GM23338 (cell line): ENCODE measurements around the gene SEZ6. TPM values are rescaled to one million over a fixed set of nuclear protein-coding genes. Genes with fewer than 3 reads are reported as not detected.

Experiments used
- ATAC-seq: fragments of 200-7000 bp; cut with Tn5 transposase; 3 replicates; pipeline ENCODE4 v1.9.1; 2020
- DNase-seq: peaks from one replicate; pipeline ENCODE4 v3.0.0-alpha.2; 2015; ENCODE audit warnings: low spot score
- H2AFZ ChIP-seq: fragments of 200-600 bp; sonication (generic); 2 replicates; pipeline ENCODE4 v1.8.0; 2016; ENCODE audit warnings: antibody characterized with exemption, mild to moderate bottlenecking, moderate library complexity
- H3F3A ChIP-seq: fragments of 200-600 bp; sonication (generic); replicated peaks from 2 replicates; pipeline ENCODE4 v1.8.0; 2017; ENCODE audit warnings: antibody characterized with exemption, mixed run types, low read depth
- H3K27ac ChIP-seq: fragments of 200-600 bp; sonication (generic); 2 replicates; pipeline ENCODE4 v1.6.1; 2016; ENCODE audit warnings: low read depth
- H3K27me3 ChIP-seq: fragments of 200-600 bp; sonication (generic); 2 replicates; pipeline ENCODE4 v1.8.0; 2016; ENCODE audit warnings: mild to moderate bottlenecking, mixed run types, moderate library complexity; ENCODE audit not compliant: insufficient read depth
- H3K36me3 ChIP-seq: fragments of 200-600 bp; sonication (generic); 2 replicates; pipeline ENCODE4 v1.8.0; 2016; ENCODE audit warnings: mild to moderate bottlenecking; ENCODE audit not compliant: insufficient read depth
- H3K4me1 ChIP-seq: fragments of 200-600 bp; sonication (generic); 2 replicates; pipeline ENCODE4 v1.8.0; 2016; ENCODE audit warnings: mild to moderate bottlenecking, moderate library complexity; ENCODE audit not compliant: insufficient read depth
- H3K4me2 ChIP-seq: fragments of 200-600 bp; sonication (generic); 2 replicates; pipeline ENCODE4 v1.7.1; 2017; ENCODE audit warnings: mixed run types
- H3K4me3 ChIP-seq: fragments of 200-600 bp; sonication (generic); 2 replicates; pipeline ENCODE4 v1.6.1; 2016; ENCODE audit warnings: mixed run types
- H3K79me2 ChIP-seq: fragments of 200-600 bp; sonication (generic); replicated peaks from 2 replicates; pipeline ENCODE4 v1.8.0; 2017; ENCODE audit warnings: mild to moderate bottlenecking; ENCODE audit not compliant: insufficient read depth
- H3K9me2 ChIP-seq: fragments of 200-600 bp; sonication (generic); 2 replicates; pipeline ENCODE4 v1.8.0; 2017; ENCODE audit not compliant: insufficient read depth
- H4K20me1 ChIP-seq: fragments of 200-600 bp; sonication (generic); replicated peaks from 2 replicates; pipeline ENCODE4 v1.8.0; 2017; ENCODE audit warnings: mild to moderate bottlenecking; ENCODE audit not compliant: insufficient read depth
- H3K27ac Mint-ChIP-seq: 2 replicates; pipeline ENCODE4 v1.8.0; 2020; ENCODE audit warnings: inconsistent platforms, mild to moderate bottlenecking, moderate library complexity, mixed read lengths
- H3K27me3 Mint-ChIP-seq: 3 replicates; pipeline ENCODE4 v1.8.0; 2022; ENCODE audit warnings: low read depth, mild to moderate bottlenecking, moderate library complexity, mixed read lengths, inconsistent platforms; ENCODE audit not compliant: insufficient read depth, poor library complexity
- H3K36me3 Mint-ChIP-seq: 3 replicates; pipeline ENCODE4 v1.8.0; 2021; ENCODE audit warnings: low read depth, mild to moderate bottlenecking, inconsistent platforms, moderate library complexity, mixed read lengths
- H3K4me1 Mint-ChIP-seq: 3 replicates; pipeline ENCODE4 v1.8.0; 2020; ENCODE audit warnings: mild to moderate bottlenecking, inconsistent platforms, mixed read lengths
- H3K4me3 Mint-ChIP-seq: 3 replicates; pipeline ENCODE4 v1.8.0; 2021; ENCODE audit warnings: moderate library complexity, mild to moderate bottlenecking, inconsistent platforms, mixed read lengths
- H3K9me3 Mint-ChIP-seq: 3 replicates; pipeline ENCODE4 v1.8.0; 2020; ENCODE audit warnings: moderate library complexity, mild to moderate bottlenecking, inconsistent platforms, mixed read lengths
- CREB1 ChIP-seq: fragments of 250-450 bp; sonication (Bioruptor Pico); IDR thresholded peaks from 2 replicates; pipeline ENCODE4 v1.5.0; 2020; ENCODE audit warnings: low read depth, mild to moderate bottlenecking, moderate library complexity
- EZH2phosphoT487 ChIP-seq: fragments of 200-600 bp; sonication (generic); IDR thresholded peaks from one replicate; pipeline ENCODE4 v1.8.1; 2018; ENCODE audit warnings: antibody characterized with exemption; ENCODE audit not compliant: unreplicated experiment
- JUNB ChIP-seq: IDR thresholded peaks from one replicate; pipeline ENCODE4 v1.6.1; 2016; ENCODE audit warnings: antibody characterized with exemption; ENCODE audit not compliant: unreplicated experiment
- NANOG ChIP-seq: IDR thresholded peaks from 2 replicates; pipeline ENCODE4 v1.6.1; 2016; ENCODE audit warnings: antibody characterized with exemption, borderline replicate concordance
- POLR2AphosphoS5 ChIP-seq: IDR thresholded peaks from 2 replicates; pipeline ENCODE4 v1.6.1; 2016; ENCODE audit warnings: antibody characterized with exemption, low read depth
- STAT1 ChIP-seq: IDR thresholded peaks from one replicate; pipeline ENCODE4 v1.6.1; 2016; ENCODE audit warnings: antibody characterized with exemption; ENCODE audit not compliant: unreplicated experiment
- polyA plus RNA-seq: library from polyadenylated mRNA; unstranded; fragments of >200 nt; fragmentation: Nextera tagmentation; extraction: Ambion mirVana; gene quantifications from 2 replicates; pipeline ENCODE4 v1.2.1, GENCODE V29; 2016
- total RNA-seq: library from RNA; depleted of rRNA; stranded (reverse); fragments of >200 nt; shearing (Covaris generic); gene quantifications from 2 replicates; pipeline ENCODE4 v1.2.3, GENCODE V29; 2014
- TF ChIP-seq, protein P1 (sequence below), 2 experiments: fragments of 200-600 bp in 1 of 2; sonication (generic) in 1 of 2; conservative IDR thresholded peaks; 2 replicates each; pipeline versions ENCODE4 v1.5.1 to v1.6.1; 2016 to 2017; ENCODE audit warnings: antibody characterized with exemption in 2 of 2, low read depth in 2 of 2, mild to moderate bottlenecking in 2 of 2, moderate library complexity in 1 of 2
- TF ChIP-seq, protein P2 (sequence below): IDR thresholded peaks from one replicate; pipeline ENCODE4 v1.6.1; 2018; ENCODE audit warnings: antibody characterized with exemption; ENCODE audit not compliant: unreplicated experiment
- TF ChIP-seq, protein P3 (sequence below): fragments of 250-450 bp; sonication (Bioruptor Pico); IDR thresholded peaks from 2 replicates; pipeline ENCODE4 v1.5.0; 2020; ENCODE audit warnings: mild to moderate bottlenecking, moderate library complexity

The SEZ6 gene
- total and polyA plus RNA-seq, 2 experiments from 2014 or later, result 1.0 to 6.5 TPM

DNA sequence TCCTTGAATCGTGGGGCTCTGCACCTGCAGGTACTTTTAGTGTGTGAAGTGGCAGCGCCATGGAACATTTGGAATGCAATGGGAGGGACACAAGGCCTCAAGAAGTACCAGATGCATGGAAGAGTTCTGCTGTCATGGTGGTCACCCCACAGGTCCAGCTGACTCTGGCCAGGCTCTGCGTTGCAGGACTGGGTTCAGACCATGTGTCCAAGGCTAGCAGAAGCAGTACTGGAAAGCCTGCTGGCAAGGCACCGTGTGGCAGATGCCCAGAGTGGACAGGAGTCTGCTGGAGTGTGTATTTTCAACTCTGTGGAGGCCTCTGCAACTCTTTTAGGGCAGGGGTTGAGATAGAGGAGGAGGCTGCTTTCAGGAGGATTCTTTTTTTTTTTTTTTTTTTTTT lies 39.2 kb upstream of the SEZ6 start:
- TF ChIP-seq CREB1 (CRISPR knock-in tag), result no peak
- TF ChIP-seq NANOG, result no peak
- no peak for TF ChIP-seq STAT1
- TF ChIP-seq, protein P1, sequence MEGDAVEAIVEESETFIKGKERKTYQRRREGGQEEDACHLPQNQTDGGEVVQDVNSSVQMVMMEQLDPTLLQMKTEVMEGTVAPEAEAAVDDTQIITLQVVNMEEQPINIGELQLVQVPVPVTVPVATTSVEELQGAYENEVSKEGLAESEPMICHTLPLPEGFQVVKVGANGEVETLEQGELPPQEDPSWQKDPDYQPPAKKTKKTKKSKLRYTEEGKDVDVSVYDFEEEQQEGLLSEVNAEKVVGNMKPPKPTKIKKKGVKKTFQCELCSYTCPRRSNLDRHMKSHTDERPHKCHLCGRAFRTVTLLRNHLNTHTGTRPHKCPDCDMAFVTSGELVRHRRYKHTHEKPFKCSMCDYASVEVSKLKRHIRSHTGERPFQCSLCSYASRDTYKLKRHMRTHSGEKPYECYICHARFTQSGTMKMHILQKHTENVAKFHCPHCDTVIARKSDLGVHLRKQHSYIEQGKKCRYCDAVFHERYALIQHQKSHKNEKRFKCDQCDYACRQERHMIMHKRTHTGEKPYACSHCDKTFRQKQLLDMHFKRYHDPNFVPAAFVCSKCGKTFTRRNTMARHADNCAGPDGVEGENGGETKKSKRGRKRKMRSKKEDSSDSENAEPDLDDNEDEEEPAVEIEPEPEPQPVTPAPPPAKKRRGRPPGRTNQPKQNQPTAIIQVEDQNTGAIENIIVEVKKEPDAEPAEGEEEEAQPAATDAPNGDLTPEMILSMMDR (conservative IDR thresholded peaks at IDR 0.05; ENCODE audit: low read depth in 2 of 2), result no peak
- TF ChIP-seq POLR2AphosphoS5, result no peak
- no peak for TF ChIP-seq JUNB
- TF ChIP-seq EZH2phosphoT487, result no peak
- TF ChIP-seq, protein P2, sequence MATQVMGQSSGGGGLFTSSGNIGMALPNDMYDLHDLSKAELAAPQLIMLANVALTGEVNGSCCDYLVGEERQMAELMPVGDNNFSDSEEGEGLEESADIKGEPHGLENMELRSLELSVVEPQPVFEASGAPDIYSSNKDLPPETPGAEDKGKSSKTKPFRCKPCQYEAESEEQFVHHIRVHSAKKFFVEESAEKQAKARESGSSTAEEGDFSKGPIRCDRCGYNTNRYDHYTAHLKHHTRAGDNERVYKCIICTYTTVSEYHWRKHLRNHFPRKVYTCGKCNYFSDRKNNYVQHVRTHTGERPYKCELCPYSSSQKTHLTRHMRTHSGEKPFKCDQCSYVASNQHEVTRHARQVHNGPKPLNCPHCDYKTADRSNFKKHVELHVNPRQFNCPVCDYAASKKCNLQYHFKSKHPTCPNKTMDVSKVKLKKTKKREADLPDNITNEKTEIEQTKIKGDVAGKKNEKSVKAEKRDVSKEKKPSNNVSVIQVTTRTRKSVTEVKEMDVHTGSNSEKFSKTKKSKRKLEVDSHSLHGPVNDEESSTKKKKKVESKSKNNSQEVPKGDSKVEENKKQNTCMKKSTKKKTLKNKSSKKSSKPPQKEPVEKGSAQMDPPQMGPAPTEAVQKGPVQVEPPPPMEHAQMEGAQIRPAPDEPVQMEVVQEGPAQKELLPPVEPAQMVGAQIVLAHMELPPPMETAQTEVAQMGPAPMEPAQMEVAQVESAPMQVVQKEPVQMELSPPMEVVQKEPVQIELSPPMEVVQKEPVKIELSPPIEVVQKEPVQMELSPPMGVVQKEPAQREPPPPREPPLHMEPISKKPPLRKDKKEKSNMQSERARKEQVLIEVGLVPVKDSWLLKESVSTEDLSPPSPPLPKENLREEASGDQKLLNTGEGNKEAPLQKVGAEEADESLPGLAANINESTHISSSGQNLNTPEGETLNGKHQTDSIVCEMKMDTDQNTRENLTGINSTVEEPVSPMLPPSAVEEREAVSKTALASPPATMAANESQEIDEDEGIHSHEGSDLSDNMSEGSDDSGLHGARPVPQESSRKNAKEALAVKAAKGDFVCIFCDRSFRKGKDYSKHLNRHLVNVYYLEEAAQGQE, result no peak

DNA sequence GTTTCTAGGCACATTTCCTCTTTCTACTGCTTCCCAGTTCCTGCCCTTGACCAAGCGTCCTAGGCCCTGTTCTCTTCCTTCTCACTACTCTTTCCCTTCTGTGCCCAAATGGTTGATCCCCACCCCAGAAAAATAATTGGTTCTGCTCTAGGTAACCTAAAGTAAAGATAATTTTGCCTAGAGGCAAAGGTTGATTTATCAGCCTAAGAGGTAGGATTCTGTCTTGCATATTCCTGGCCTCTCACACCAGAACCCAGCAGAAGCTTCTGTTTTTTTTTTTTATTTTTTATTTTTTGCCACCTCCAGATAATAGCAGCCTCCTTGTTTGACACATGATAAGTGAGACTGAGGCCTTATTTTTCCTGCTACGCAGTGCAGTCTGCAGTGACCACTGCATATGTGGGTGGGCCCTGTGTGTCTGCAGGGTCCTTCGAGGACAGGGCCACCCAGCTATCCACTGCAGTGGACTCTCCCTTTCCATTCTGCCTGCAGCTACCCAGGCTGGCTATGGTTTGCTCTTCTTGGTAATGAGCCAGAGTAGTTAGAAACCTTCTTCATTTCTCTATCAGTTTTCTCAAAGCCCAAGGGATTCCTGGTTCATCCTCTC lies 37.8 kb upstream of the SEZ6 start:
- DNase-seq, result no peak
- peaks cover 15% of the 10 kb centered on the region; the same call in 1 of the 2 replicates for H3K9me2 ChIP-seq
- Mint-ChIP-seq H3K4me3 (peak overlapping the region; percentile 61), H3K9me3 (no peaks in the 10 kb centered on the region; the same call in 2 of the 3 replicates), H3K36me3 (peaks cover 30% of the 10 kb centered on the region; the same call in 2 of the 3 replicates), H3K27me3 (peaks cover 14% of the 10 kb centered on the region), H3K4me1 (peaks cover 54% of the 10 kb centered on the region), H3K27ac (peak overlapping the region; percentile 91)
- peaks cover 55% of the 10 kb centered on the region for H3K4me1 ChIP-seq
- peak overlapping the region; percentile 61 for H3K4me2 ChIP-seq
- no peak for ATAC-seq
- H3K36me3 ChIP-seq, result no peaks in the 10 kb centered on the region
- no peaks in the 10 kb centered on the region for H4K20me1 ChIP-seq
- H3K27ac ChIP-seq, result peak overlapping the region; percentile 96
- H3K4me3 ChIP-seq, result peak overlapping the region; percentile 15
- 0 out of 2 replicates have a peak, but pooled peaks cover 8% of the 10 kb centered on the region for H3K79me2 ChIP-seq
- H2AFZ ChIP-seq, result no peak overlapping the region
- H3K27me3 ChIP-seq, result no peaks in the 10 kb centered on the region
- peaks cover 18% of the 10 kb centered on the region for H3F3A ChIP-seq
- TF ChIP-seq NANOG (no peak), CREB1 (CRISPR knock-in tag) (no peak), STAT1 (no peak), EZH2phosphoT487 (no peak)
- TF ChIP-seq, protein P3, sequence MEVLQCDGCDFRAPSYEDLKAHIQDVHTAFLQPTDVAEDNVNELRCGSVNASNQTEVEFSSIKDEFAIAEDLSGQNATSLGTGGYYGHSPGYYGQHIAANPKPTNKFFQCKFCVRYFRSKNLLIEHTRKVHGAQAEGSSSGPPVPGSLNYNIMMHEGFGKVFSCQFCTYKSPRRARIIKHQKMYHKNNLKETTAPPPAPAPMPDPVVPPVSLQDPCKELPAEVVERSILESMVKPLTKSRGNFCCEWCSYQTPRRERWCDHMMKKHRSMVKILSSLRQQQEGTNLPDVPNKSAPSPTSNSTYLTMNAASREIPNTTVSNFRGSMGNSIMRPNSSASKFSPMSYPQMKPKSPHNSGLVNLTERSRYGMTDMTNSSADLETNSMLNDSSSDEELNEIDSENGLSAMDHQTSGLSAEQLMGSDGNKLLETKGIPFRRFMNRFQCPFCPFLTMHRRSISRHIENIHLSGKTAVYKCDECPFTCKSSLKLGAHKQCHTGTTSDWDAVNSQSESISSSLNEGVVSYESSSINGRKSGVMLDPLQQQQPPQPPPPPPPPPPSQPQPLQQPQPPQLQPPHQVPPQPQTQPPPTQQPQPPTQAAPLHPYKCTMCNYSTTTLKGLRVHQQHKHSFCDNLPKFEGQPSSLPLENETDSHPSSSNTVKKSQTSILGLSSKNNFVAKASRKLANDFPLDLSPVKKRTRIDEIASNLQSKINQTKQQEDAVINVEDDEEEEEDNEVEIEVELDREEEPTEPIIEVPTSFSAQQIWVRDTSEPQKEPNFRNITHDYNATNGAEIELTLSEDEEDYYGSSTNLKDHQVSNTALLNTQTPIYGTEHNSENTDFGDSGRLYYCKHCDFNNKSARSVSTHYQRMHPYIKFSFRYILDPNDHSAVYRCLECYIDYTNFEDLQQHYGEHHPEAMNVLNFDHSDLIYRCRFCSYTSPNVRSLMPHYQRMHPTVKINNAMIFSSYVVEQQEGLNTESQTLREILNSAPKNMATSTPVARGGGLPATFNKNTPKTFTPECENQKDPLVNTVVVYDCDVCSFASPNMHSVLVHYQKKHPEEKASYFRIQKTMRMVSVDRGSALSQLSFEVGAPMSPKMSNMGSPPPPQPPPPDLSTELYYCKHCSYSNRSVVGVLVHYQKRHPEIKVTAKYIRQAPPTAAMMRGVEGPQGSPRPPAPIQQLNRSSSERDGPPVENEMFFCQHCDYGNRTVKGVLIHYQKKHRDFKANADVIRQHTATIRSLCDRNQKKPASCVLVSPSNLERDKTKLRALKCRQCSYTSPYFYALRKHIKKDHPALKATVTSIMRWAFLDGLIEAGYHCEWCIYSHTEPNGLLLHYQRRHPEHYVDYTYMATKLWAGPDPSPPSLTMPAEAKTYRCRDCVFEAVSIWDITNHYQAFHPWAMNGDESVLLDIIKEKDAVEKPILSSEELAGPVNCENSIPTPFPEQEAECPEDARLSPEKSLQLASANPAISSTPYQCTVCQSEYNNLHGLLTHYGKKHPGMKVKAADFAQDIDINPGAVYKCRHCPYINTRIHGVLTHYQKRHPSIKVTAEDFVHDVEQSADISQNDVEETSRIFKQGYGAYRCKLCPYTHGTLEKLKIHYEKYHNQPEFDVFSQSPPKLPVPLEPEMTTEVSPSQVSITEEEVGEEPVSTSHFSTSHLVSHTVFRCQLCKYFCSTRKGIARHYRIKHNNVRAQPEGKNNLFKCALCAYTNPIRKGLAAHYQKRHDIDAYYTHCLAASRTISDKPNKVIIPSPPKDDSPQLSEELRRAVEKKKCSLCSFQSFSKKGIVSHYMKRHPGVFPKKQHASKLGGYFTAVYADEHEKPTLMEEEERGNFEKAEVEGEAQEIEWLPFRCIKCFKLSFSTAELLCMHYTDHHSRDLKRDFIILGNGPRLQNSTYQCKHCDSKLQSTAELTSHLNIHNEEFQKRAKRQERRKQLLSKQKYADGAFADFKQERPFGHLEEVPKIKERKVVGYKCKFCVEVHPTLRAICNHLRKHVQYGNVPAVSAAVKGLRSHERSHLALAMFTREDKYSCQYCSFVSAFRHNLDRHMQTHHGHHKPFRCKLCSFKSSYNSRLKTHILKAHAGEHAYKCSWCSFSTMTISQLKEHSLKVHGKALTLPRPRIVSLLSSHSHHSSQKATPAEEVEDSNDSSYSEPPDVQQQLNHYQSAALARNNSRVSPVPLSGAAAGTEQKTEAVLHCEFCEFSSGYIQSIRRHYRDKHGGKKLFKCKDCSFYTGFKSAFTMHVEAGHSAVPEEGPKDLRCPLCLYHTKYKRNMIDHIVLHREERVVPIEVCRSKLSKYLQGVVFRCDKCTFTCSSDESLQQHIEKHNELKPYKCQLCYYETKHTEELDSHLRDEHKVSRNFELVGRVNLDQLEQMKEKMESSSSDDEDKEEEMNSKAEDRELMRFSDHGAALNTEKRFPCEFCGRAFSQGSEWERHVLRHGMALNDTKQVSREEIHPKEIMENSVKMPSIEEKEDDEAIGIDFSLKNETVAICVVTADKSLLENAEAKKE (CRISPR knock-in tag), result no peak

More for the DNA sequence above, 39.2 kb upstream of the SEZ6 start:
- H3K9me2 ChIP-seq, result peaks cover 15% of the 10 kb centered on the region; the same call in 1 of the 2 replicates
- DNase-seq (no peak), ATAC-seq (no peak)
- no peaks in the 10 kb centered on the region for H4K20me1 ChIP-seq
- H3K36me3 ChIP-seq, result no peaks in the 10 kb centered on the region
- H3K9me3 Mint-ChIP-seq, result no peaks in the 10 kb centered on the region; the same call in 2 of the 3 replicates
- H3K4me1 Mint-ChIP-seq, result peaks cover 62% of the 10 kb centered on the region
- peaks cover 30% of the 10 kb centered on the region for H3K36me3 Mint-ChIP-seq
- H2AFZ ChIP-seq, result no peak overlapping the region
- no peaks in the 10 kb centered on the region for H3K27me3 ChIP-seq
- no peak overlapping the region for H3K27ac ChIP-seq
- H3K4me1 ChIP-seq, result peaks cover 52% of the 10 kb centered on the region
- peaks cover 11% of the 10 kb centered on the region; the same call in 1 of the 2 replicates for H3F3A ChIP-seq
- no peak overlapping the region for H3K4me3 Mint-ChIP-seq
- no peak overlapping the region for H3K27ac Mint-ChIP-seq
- H3K4me3 ChIP-seq, result no peak overlapping the region
- no peak overlapping the region for H3K4me2 ChIP-seq
- H3K79me2 ChIP-seq, result 0 out of 2 replicates have a peak, but pooled peaks cover 8% of the 10 kb centered on the region
- H3K27me3 Mint-ChIP-seq, result peaks cover 14% of the 10 kb centered on the region
